Right atrium auricular region (tissue), 2 donors: ENCODE data around the gene CERS4. TPM values are rescaled to one million over a fixed set of nuclear protein-coding genes. Genes with fewer than 3 reads are reported as not detected.

ENCODE experiments used
- DNase-seq: peaks from one replicate; pipeline ENCODE4 v3.0.0-alpha.2; 2019; ENCODE audit warnings: low spot score
- H3K27ac ChIP-seq, 2 donors: fragments of 200-600 bp; sonication (generic); 1 replicate in 1 of 2; 2 replicates in 1 of 2; pipeline ENCODE4 v1.5.1; 2016 to 2019
- H3K27me3 ChIP-seq, 2 donors: fragments of 200-600 bp; sonication (generic); one replicate each; pipeline versions ENCODE4 v1.5.1 to v1.6.0; 2017 to 2019
- H3K36me3 ChIP-seq: fragments of 200-600 bp; sonication (generic); one replicate; pipeline ENCODE4 v1.5.1; 2016
- H3K4me1 ChIP-seq, 2 donors: fragments of 200-600 bp; sonication (generic); one replicate each; pipeline versions ENCODE4 v1.5.1 to v1.6.0; 2017 to 2019
- H3K4me3 ChIP-seq, 2 donors: fragments of 200-600 bp; sonication (generic); 1 replicate in 1 of 2; 2 replicates in 1 of 2; pipeline ENCODE4 v1.5.1; 2017 to 2019; ENCODE audit warnings: mild to moderate bottlenecking in 1 of 2, moderate library complexity in 1 of 2
- H3K9me3 ChIP-seq, 2 donors: fragments of 200-600 bp; sonication (generic); one replicate each; pipeline ENCODE4 v1.5.1; 2019
- CTCF ChIP-seq, 2 donors: fragments of 200-600 bp; sonication (generic); IDR thresholded peaks; one replicate each; pipeline ENCODE4 v1.5.1; 2019; ENCODE audit warnings: antibody characterized with exemption in 2 of 2
- total RNA-seq, 2 donors: library from RNA; depleted of rRNA; stranded (reverse); fragments of >200 nt; gene quantifications; one replicate each; pipeline ENCODE4 v1.1.0, GENCODE V29; 2016

Gene CERS4
- total RNA-seq, 2 donors from 2014 or later, result 19.4 to 20.5 TPM

GRCh38 chr19:8250596-8250995 is 41.4 kb downstream of the CERS4 start:
- H3K4me3 ChIP-seq, result no peak overlapping the region
- no peaks in the 10 kb centered on the region for H3K27me3 ChIP-seq
- H3K9me3 ChIP-seq, result no peaks in the 10 kb centered on the region
- peaks cover 7% of the 10 kb centered on the region for H3K36me3 ChIP-seq
- no peak for TF ChIP-seq CTCF (IDR thresholded peaks at IDR 0.05)
- no peak for DNase-seq
- H3K4me1 ChIP-seq, result peaks cover 0 to 17% of the 10 kb centered on the region in 2 donors
- H3K27ac ChIP-seq, result peak overlapping the region; percentile 72 to 75

GRCh38 chr19:8251025-8251472 is 41.9 kb downstream of the CERS4 start:
- H3K27ac ChIP-seq, result peak overlapping the region; percentile 72 to 75
- H3K4me3 ChIP-seq, result no peak overlapping the region
- no peaks in the 10 kb centered on the region for H3K9me3 ChIP-seq
- peaks cover 0 to 17% of the 10 kb centered on the region in 2 donors for H3K4me1 ChIP-seq
- peak in 1 of 2 donors; percentile 46 for TF ChIP-seq CTCF (IDR thresholded peaks at IDR 0.05)
- peak; percentile 90 for DNase-seq
- peaks cover 11% of the 10 kb centered on the region for H3K36me3 ChIP-seq
- H3K27me3 ChIP-seq, result no peaks in the 10 kb centered on the region

- no peaks in the 10 kb centered on the region for H3K27me3 ChIP-seq
- H3K4me3 ChIP-seq, result no peak overlapping the region
- peak; percentile 89 for DNase-seq
- peaks cover 0 to 17% of the 10 kb centered on the region in 2 donors for H3K4me1 ChIP-seq
- peaks cover 30% of the 10 kb centered on the region for H3K36me3 ChIP-seq
- peak; percentile 86 to 96 for TF ChIP-seq CTCF (IDR thresholded peaks at IDR 0.05)
- H3K9me3 ChIP-seq, result no peaks in the 10 kb centered on the region
- H3K27ac ChIP-seq, result no peak overlapping the region
Measured at GRCh38 chr19:8252922-8253589, 43.9 kb downstream of the CERS4 start.

- Histone ChIP-seq H3K4me3 (no peak overlapping the region), H3K27me3 (no peaks in the 10 kb centered on the region), H3K36me3 (peaks cover 32% of the 10 kb centered on the region), H3K4me1 (peaks cover 0 to 17% of the 10 kb centered on the region in 2 donors), H3K9me3 (no peaks in the 10 kb centered on the region), H3K27ac (no peak overlapping the region)
- DNase-seq, result no peak
- no peak for TF ChIP-seq CTCF (IDR thresholded peaks at IDR 0.05)
Measured at GRCh38 chr19:8253678-8254077, 44.5 kb downstream of the CERS4 start.

- Histone ChIP-seq H3K9me3 (no peaks in the 10 kb centered on the region), H3K4me3 (no peak overlapping the region), H3K36me3 (peaks cover 32% of the 10 kb centered on the region), H3K27me3 (no peaks in the 10 kb centered on the region), H3K4me1 (peaks cover 0 to 17% of the 10 kb centered on the region in 2 donors), H3K27ac (no peak overlapping the region)
- TF ChIP-seq CTCF (IDR thresholded peaks at IDR 0.05), result no peak
- no peak for DNase-seq
Measured at GRCh38 chr19:8254286-8255001, 45.3 kb downstream of the CERS4 start.
